ENCODE measurements around the gene PNPO. TPM values are rescaled to one million over a fixed set of nuclear protein-coding genes. Genes with fewer than 3 reads are reported as not detected.

The PNPO gene
- total and polyA plus RNA-seq, 8 donors = 7.6 to 44.2 (median 12.1) TPM; not detected in 1

- H3K4me1 ChIP-seq = peaks cover 27 to 52% (median 42%) of the 10 kb centered on the region in 4 donors
- peaks cover 0 to 31% (median 19%) of the 10 kb centered on the region in 4 donors for H3K36me3 ChIP-seq
- peak overlapping the region; percentile 44 to 57 (median 48) for H3K4me3 ChIP-seq
- DNase-seq = no peak
- intact Hi-C loops (cut with DNase I; ENCODE audit: low total_unique reads) = no loop called here
- H3K27ac ChIP-seq = peak overlapping the region; percentile 80 to 94 (median 91)
- H3K27me3 ChIP-seq = no peaks in the 10 kb centered on the region
- TF ChIP-seq EP300 (IDR thresholded peaks at IDR 0.05) (no peak), POLR2AphosphoS5 (IDR thresholded peaks at IDR 0.05) (no peak), CTCF (IDR thresholded peaks at IDR 0.05) (no peak), POLR2A (IDR thresholded peaks at IDR 0.05) (no peak)
- no peaks in the 10 kb centered on the region for H3K9me3 ChIP-seq
These were observed 12.5 kb downstream of the PNPO start for GRCh38 chr17:47953909-47954308.

- 31 to 74% (median 37%) methylated on average over 7 of the region's 7 CpGs for WGBS, 5 donors
- Histone ChIP-seq H3K27ac (peak overlapping the region; percentile 80 to 94 (median 91)), H3K4me1 (peaks cover 20 to 53% (median 39%) of the 10 kb centered on the region in 4 donors), H3K9me3 (no peaks in the 10 kb centered on the region), H3K27me3 (no peaks in the 10 kb centered on the region), H3K36me3 (peaks cover 0 to 31% (median 18%) of the 10 kb centered on the region in 4 donors), H3K4me3 (peak overlapping the region; percentile 44 to 57 (median 48))
- TF ChIP-seq EP300 (IDR thresholded peaks at IDR 0.05) (no peak), CTCF (IDR thresholded peaks at IDR 0.05) (no peak), POLR2AphosphoS5 (IDR thresholded peaks at IDR 0.05) (peak in 2 of 3 donors; percentile 91 to 92), POLR2A (IDR thresholded peaks at IDR 0.05) (peak in 2 of 4 donors; percentile 60 to 69)
- DNase-seq = peak; percentile 80 to 94
- intact Hi-C loops (cut with DNase I; ENCODE audit: low total_unique reads) = no loop called here
These were observed 14.4 kb downstream of the PNPO start for GRCh38 chr17:47955497-47956461.

GRCh38 chr17:47956791-47957590 lies 15.6 kb downstream of the PNPO start:
- Histone ChIP-seq H3K9me3 (no peaks in the 10 kb centered on the region), H3K27me3 (no peaks in the 10 kb centered on the region), H3K4me1 (peaks cover 21 to 43% (median 34%) of the 10 kb centered on the region in 4 donors), H3K36me3 (peaks cover 0 to 24% (median 14%) of the 10 kb centered on the region in 4 donors), H3K4me3 (peak overlapping the region; percentile 44 to 57 (median 48)), H3K27ac (peak overlapping the region; percentile 89 to 95 (median 94))
- WGBS, 5 donors = 22 to 60% (median 34%) methylated on average over 3 to 4 of the region's 4 CpGs
- DNase-seq = peak in 1 of 2 donors; percentile 75
- intact Hi-C loops (cut with DNase I; ENCODE audit: low total_unique reads) = no loop called here
- no peak for TF ChIP-seq EP300 (IDR thresholded peaks at IDR 0.05)
- peak in 2 of 3 donors; percentile 9 to 29 for TF ChIP-seq POLR2AphosphoS5 (IDR thresholded peaks at IDR 0.05)

- WGBS, 5 donors = 22 to 32% (median 27%) methylated on average over 14 to 16 of the region's 16 CpGs
- peak within 1 kb of the TSS; percentile 44 to 57 (median 48) for H3K4me3 ChIP-seq
- DNase-seq = peak; percentile 93 to 94
- intact Hi-C loops (cut with DNase I; ENCODE audit: low total_unique reads) = no loop called here
- H3K4me1 ChIP-seq = peaks cover 21 to 36% (median 28%) of the 10 kb centered on the region in 4 donors
- peak within 1 kb of the TSS; percentile 89 to 95 (median 94) for H3K27ac ChIP-seq
- peaks cover 0 to 16% (median 9%) of the 10 kb centered on the region in 4 donors for H3K36me3 ChIP-seq
- H3K27me3 ChIP-seq = no peaks in the 10 kb centered on the region
- TF ChIP-seq CTCF (IDR thresholded peaks at IDR 0.05) (no peak), POLR2A (IDR thresholded peaks at IDR 0.05) (peak in 2 of 4 donors; percentile 76 to 89), POLR2AphosphoS5 (IDR thresholded peaks at IDR 0.05) (peak in 2 of 3 donors; percentile 93 to 96), EP300 (IDR thresholded peaks at IDR 0.05) (no peak)
- H3K9me3 ChIP-seq = no peaks in the 10 kb centered on the region
These were observed 16.5 kb downstream of the PNPO start, which contains the start of gene PRR15L for GRCh38 chr17:47957591-47958490. TSS of gene PRR15L (minus strand) at chr17:47957883. CDS start at chr17:47953234, 4,649 bp downstream.
